Right atrium auricular region (tissue), 2 donors: ENCODE data around the gene PLXDC2. TPM values are rescaled to one million over a fixed set of nuclear protein-coding genes. Genes with fewer than 3 reads are reported as not detected.

Experiments used
- DNase-seq: peaks from one replicate; pipeline ENCODE4 v3.0.0-alpha.2; 2019; ENCODE audit warnings: low spot score
- H3K27ac ChIP-seq, 2 donors: fragments of 200-600 bp; sonication (generic); 1 replicate in 1 of 2; 2 replicates in 1 of 2; pipeline ENCODE4 v1.5.1; 2016 to 2019
- H3K27me3 ChIP-seq, 2 donors: fragments of 200-600 bp; sonication (generic); one replicate each; pipeline versions ENCODE4 v1.5.1 to v1.6.0; 2017 to 2019
- H3K36me3 ChIP-seq: fragments of 200-600 bp; sonication (generic); one replicate; pipeline ENCODE4 v1.5.1; 2016
- H3K4me1 ChIP-seq, 2 donors: fragments of 200-600 bp; sonication (generic); one replicate each; pipeline versions ENCODE4 v1.5.1 to v1.6.0; 2017 to 2019
- H3K4me3 ChIP-seq, 2 donors: fragments of 200-600 bp; sonication (generic); 1 replicate in 1 of 2; 2 replicates in 1 of 2; pipeline ENCODE4 v1.5.1; 2017 to 2019; ENCODE audit warnings: mild to moderate bottlenecking in 1 of 2, moderate library complexity in 1 of 2
- H3K9me3 ChIP-seq, 2 donors: fragments of 200-600 bp; sonication (generic); one replicate each; pipeline ENCODE4 v1.5.1; 2019
- total RNA-seq, 2 donors: library from RNA; depleted of rRNA; stranded (reverse); fragments of >200 nt; gene quantifications; one replicate each; pipeline ENCODE4 v1.1.0, GENCODE V29; 2016
- TF ChIP-seq, protein P1 (sequence below), 2 donors: fragments of 200-600 bp; sonication (generic); IDR thresholded peaks; one replicate each; pipeline ENCODE4 v1.5.1; 2019; ENCODE audit warnings: antibody characterized with exemption in 2 of 2

The PLXDC2 gene
- total RNA-seq, 2 donors from 2014 or later, result 24.0 to 43.6 TPM

DNA sequence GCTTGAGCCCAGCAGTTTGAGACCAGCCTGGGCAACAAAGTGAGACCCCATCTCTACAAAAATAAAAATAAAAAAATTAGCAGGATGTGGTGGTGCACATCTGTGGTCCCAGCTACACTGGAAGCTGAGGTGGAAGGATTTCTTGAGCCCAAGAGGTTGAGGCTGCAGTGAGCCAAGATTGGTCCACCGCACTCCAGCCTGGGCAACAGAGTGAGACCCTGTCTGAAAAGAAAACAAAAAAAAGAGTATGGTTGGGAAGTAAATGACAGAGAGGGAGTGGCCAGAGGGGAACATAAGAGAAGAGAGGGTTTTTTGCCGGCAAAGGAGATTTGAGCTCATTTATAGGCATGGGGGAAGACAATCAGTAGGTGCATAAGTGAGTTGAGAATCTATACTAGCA, 19.7 kb downstream of the PLXDC2 start:
- no peak overlapping the region for H3K4me3 ChIP-seq
- H3K9me3 ChIP-seq, result no peaks in the 10 kb centered on the region
- no peaks in the 10 kb centered on the region for H3K36me3 ChIP-seq
- DNase-seq, result no peak
- H3K4me1 ChIP-seq, result peaks cover 0 to 11% of the 10 kb centered on the region in 2 donors
- TF ChIP-seq, protein P1, sequence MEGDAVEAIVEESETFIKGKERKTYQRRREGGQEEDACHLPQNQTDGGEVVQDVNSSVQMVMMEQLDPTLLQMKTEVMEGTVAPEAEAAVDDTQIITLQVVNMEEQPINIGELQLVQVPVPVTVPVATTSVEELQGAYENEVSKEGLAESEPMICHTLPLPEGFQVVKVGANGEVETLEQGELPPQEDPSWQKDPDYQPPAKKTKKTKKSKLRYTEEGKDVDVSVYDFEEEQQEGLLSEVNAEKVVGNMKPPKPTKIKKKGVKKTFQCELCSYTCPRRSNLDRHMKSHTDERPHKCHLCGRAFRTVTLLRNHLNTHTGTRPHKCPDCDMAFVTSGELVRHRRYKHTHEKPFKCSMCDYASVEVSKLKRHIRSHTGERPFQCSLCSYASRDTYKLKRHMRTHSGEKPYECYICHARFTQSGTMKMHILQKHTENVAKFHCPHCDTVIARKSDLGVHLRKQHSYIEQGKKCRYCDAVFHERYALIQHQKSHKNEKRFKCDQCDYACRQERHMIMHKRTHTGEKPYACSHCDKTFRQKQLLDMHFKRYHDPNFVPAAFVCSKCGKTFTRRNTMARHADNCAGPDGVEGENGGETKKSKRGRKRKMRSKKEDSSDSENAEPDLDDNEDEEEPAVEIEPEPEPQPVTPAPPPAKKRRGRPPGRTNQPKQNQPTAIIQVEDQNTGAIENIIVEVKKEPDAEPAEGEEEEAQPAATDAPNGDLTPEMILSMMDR (IDR thresholded peaks at IDR 0.05), result no peak
- no peaks in the 10 kb centered on the region for H3K27me3 ChIP-seq
- no peak overlapping the region for H3K27ac ChIP-seq

DNA sequence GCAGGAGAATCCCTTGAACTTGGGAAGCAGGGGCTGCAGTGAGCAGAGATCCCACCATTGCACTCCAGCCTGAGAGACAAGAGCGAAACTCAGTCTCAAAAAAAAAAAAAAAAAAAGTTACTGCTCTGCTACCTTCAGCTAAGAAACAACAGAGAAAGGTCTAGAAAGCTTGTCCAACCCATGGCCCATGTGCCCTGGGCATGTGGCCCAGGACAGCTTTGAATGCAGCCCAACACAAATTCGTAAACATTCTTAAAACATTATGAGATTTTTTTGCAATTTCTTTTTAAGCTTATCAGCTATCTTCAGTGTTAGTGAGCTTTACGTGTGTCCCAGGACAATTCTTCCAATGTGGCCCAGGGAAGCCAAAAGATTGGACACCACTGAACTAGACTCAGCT, 22.9 kb downstream of the PLXDC2 start:
- Histone ChIP-seq H3K27ac (no peak overlapping the region), H3K4me1 (peaks cover 0 to 11% of the 10 kb centered on the region in 2 donors), H3K27me3 (no peaks in the 10 kb centered on the region), H3K36me3 (no peaks in the 10 kb centered on the region), H3K9me3 (no peaks in the 10 kb centered on the region), H3K4me3 (no peak overlapping the region)
- DNase-seq, result no peak
- TF ChIP-seq, protein P1 (IDR thresholded peaks at IDR 0.05), result no peak

DNA sequence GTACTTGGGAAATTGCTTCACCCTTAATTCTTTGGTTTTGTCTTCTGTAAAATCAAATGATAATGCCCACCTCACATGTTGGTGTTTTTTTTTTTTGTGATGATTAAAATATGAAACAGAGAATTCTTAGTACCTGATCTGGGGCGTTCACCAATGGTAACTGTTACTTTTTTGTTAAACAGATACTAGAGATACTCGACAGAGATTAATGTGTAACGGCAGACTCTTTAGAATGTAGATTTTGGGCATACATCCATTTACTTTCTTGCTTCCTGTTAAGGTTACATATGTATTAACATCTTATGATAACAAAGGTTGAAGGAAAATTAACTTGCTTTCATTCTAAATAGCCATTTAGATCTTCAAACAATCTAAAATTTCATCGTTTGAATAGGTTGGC, 23.3 kb downstream of the PLXDC2 start:
- Histone ChIP-seq H3K27ac (no peak overlapping the region), H3K4me3 (no peak overlapping the region), H3K27me3 (no peaks in the 10 kb centered on the region), H3K9me3 (no peaks in the 10 kb centered on the region), H3K4me1 (peaks cover 0 to 11% of the 10 kb centered on the region in 2 donors), H3K36me3 (no peaks in the 10 kb centered on the region)
- DNase-seq, result no peak
- TF ChIP-seq, protein P1 (IDR thresholded peaks at IDR 0.05), result no peak

DNA sequence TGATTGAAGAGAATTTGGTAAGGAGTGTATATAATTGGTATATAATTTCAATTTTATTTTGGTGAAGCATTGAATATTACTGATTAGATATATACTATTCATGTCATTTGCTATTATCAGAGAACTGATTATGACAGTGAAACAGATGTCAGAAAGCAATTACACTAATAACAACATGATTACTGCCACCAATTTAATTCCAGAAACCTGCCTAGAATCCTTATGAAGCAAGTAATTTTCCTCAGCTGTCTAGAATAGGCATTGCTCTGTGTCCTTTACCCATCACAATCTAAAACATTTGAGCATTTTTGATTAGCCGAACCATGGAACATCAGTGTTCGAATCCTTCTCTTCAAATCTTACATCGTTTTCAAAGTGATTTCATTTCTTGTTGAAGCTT, 24.5 kb downstream of the PLXDC2 start:
- Histone ChIP-seq H3K27me3 (no peaks in the 10 kb centered on the region), H3K27ac (no peak overlapping the region), H3K36me3 (no peaks in the 10 kb centered on the region), H3K4me1 (peaks cover 0 to 13% of the 10 kb centered on the region in 2 donors), H3K4me3 (no peak overlapping the region), H3K9me3 (no peaks in the 10 kb centered on the region)
- TF ChIP-seq, protein P1 (IDR thresholded peaks at IDR 0.05), result no peak
- DNase-seq, result no peak

DNA sequence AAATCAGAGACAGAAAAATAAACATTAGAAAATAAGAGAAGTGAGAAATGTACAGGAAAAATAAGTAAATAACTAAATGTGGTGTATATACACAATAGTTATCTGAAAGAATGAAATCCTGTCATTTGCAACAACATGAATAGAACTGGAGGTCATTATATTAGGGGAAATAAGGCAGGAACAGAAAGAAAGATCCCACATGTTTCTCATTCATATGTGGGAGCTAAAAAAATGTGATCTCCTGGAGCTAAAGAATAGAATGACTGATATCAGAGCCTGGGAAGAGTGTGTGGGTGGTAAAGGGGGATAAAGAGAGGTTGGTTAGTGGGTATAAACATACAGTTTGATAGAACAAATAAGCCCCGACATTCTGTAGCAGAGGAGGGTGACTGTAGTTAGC, 27.3 kb downstream of the PLXDC2 start:
- TF ChIP-seq, protein P1 (IDR thresholded peaks at IDR 0.05), result no peak
- peaks cover 0 to 17% of the 10 kb centered on the region in 2 donors for H3K4me1 ChIP-seq
- H3K27ac ChIP-seq, result no peak overlapping the region
- no peaks in the 10 kb centered on the region for H3K27me3 ChIP-seq
- no peak for DNase-seq
- no peak overlapping the region for H3K4me3 ChIP-seq
- H3K36me3 ChIP-seq, result no peaks in the 10 kb centered on the region
- no peaks in the 10 kb centered on the region for H3K9me3 ChIP-seq
